HCT116 (cell line): ENCODE measurements around the gene BRSK2. TPM values are rescaled to one million over a fixed set of nuclear protein-coding genes. Genes with fewer than 3 reads are reported as not detected.

ENCODE experiments used
- ATAC-seq: fragments of 200-7000 bp; cut with Tn5 transposase; 2 replicates; pipeline ENCODE4 v1.9.1; 2020; ENCODE audit warnings: mild to moderate bottlenecking, moderate library complexity
- BruUV-seq: library from RNA; stranded (reverse); fragments of 400-500 nt; replicated peaks from 2 replicates; lab custom pipeline; 2021; lab: Mats Ljungman, UMichigan
- CTCF ChIA-PET: fragments of 300-600 bp; sonication (Branson Sonifier 250); formaldehyde crosslinking; loops from one replicate; lab custom pipeline; 2021; ENCODE audit warnings: antibody characterized with exemption; lab: Charles Lee
- POLR2A ChIA-PET: fragments of 300-600, 350-600 bp; sonication (Branson Sonifier 250); formaldehyde crosslinking; loops from one replicate; lab custom pipeline; 2021; ENCODE audit warnings: antibody characterized with exemption; lab: Charles Lee
- RAD21 ChIA-PET, 2 experiments: fragments of 300-600 bp; sonication (Branson Sonifier 250); formaldehyde crosslinking; loops; one replicate each; lab custom pipeline; 2023; ENCODE audit warnings: low total read pairs in 2 of 2; ENCODE audit not compliant: uncharacterized antibody in 2 of 2, unreplicated experiment in 2 of 2, low non-redundant PET in 1 of 2; lab: Charles Lee
- DNase-seq: peaks from one replicate; pipeline ENCODE4 v3.0.0-alpha.2; 2010; ENCODE audit warnings: low read depth, low spot score
- H2AFZ ChIP-seq: fragments of 200-600 bp; shearing (Covaris generic), sonication (generic); 2 replicates; pipeline ENCODE4 v1.6.1; 2017; ENCODE audit warnings: low read depth, mixed run types, mixed read lengths, antibody characterized with exemption, low read length; ENCODE audit not compliant: poor library complexity, severe bottlenecking
- H3K27ac ChIP-seq: 2 replicates; pipeline ENCODE4 v1.5.1; 2012; ENCODE audit warnings: low read depth, low read length
- H3K27me3 ChIP-seq: fragments of 200-600 bp; sonication (generic); 2 replicates; pipeline ENCODE4 v1.6.1; 2016; ENCODE audit warnings: mixed run types, low read length, mixed read lengths; ENCODE audit not compliant: insufficient read depth
- H3K36me3 ChIP-seq, 2 experiments: fragments of 200-500 bp in 1 of 2; fragments of 200-600 bp in 1 of 2; sonication (Bioruptor generic) in 1 of 2; sonication (generic) in 1 of 2; 2 replicates each; pipeline versions ENCODE4 v1.5.1 to v1.6.1; 2014 to 2016; ENCODE audit warnings: low read length in 2 of 2, inconsistent platforms in 1 of 2, mixed read lengths in 1 of 2, mixed run types in 1 of 2; ENCODE audit not compliant: insufficient read depth in 2 of 2, control insufficient read depth in 1 of 2
- H3K4me1 ChIP-seq, 2 experiments: fragments of 200-600 bp in 1 of 2; sonication (generic) in 1 of 2; 2 replicates each; pipeline versions ENCODE4 v1.5.1 to v1.6.1; 2012 to 2017; ENCODE audit warnings: low read length in 2 of 2, inconsistent platforms in 1 of 2, mild to moderate bottlenecking in 1 of 2, mixed read lengths in 1 of 2, mixed run types in 1 of 2, moderate library complexity in 1 of 2; ENCODE audit not compliant: insufficient read depth in 2 of 2, control insufficient read depth in 1 of 2
- H3K4me2 ChIP-seq: fragments of 200-600 bp; sonication (generic); 2 replicates; pipeline ENCODE4 v1.6.1; 2017; ENCODE audit warnings: mixed run types, low read length, mixed read lengths
- H3K4me3 ChIP-seq, 2 experiments: fragments of 200-600 bp in 1 of 2; sonication (generic) in 1 of 2; replicated peaks in 1 of 2; 2 replicates each; pipeline ENCODE4 v1.5.1; 2011 to 2016; ENCODE audit warnings: low read length in 2 of 2, control low read depth in 1 of 2, low read depth in 1 of 2, mild to moderate bottlenecking in 1 of 2, mixed read lengths in 1 of 2, mixed run types in 1 of 2
- H3K79me2 ChIP-seq: fragments of 200-600 bp; sonication (generic); 2 replicates; pipeline ENCODE4 v1.6.1; 2017; ENCODE audit warnings: mild to moderate bottlenecking, mixed run types, low read length, moderate library complexity, mixed read lengths; ENCODE audit not compliant: insufficient read depth
- H3K9ac ChIP-seq: fragments of 200-600 bp; sonication (generic); 2 replicates; pipeline ENCODE4 v1.6.1; 2016; ENCODE audit warnings: low read length, mixed read lengths
- H3K9me2 ChIP-seq: fragments of 200-600 bp; sonication (generic), shearing (Covaris generic); 2 replicates; pipeline ENCODE4 v1.6.1; 2017; ENCODE audit warnings: mixed run types, mild to moderate bottlenecking, moderate library complexity; ENCODE audit not compliant: insufficient read depth
- H3K9me3 ChIP-seq, 2 experiments: fragments of 200-500 bp in 1 of 2; fragments of 200-600 bp in 1 of 2; sonication (Bioruptor generic) in 1 of 2; sonication (generic) in 1 of 2; 2 replicates each; pipeline ENCODE4 v1.6.1; 2014 to 2017; ENCODE audit warnings: low read length in 2 of 2, mixed read lengths in 2 of 2, inconsistent platforms in 1 of 2, low read depth in 1 of 2, mild to moderate bottlenecking in 1 of 2, mixed run types in 1 of 2, moderate library complexity in 1 of 2; ENCODE audit not compliant: control insufficient read depth in 1 of 2, insufficient read depth in 1 of 2
- H4K20me1 ChIP-seq: fragments of 200-600 bp; sonication (generic), shearing (Covaris generic); 2 replicates; pipeline ENCODE4 v1.6.1; 2017; ENCODE audit warnings: mixed run types, mild to moderate bottlenecking, moderate library complexity; ENCODE audit not compliant: insufficient read depth
- CBX3 ChIP-seq: IDR thresholded peaks from 2 replicates; pipeline ENCODE4 v1.6.1; 2012; ENCODE audit warnings: low read depth
- CEBPB ChIP-seq: IDR thresholded peaks from 2 replicates; pipeline ENCODE4 v1.6.1; 2012; ENCODE audit warnings: low read depth
- EGR1 ChIP-seq: IDR thresholded peaks from 2 replicates; pipeline ENCODE4 v1.6.1; 2012; ENCODE audit warnings: low read depth
- EZH2 ChIP-seq: fragments of 200-600 bp; sonication (generic); IDR thresholded peaks from 2 replicates; pipeline ENCODE4 v1.6.1; 2017; ENCODE audit warnings: antibody characterized with exemption, mixed run types
- EZH2phosphoT487 ChIP-seq: fragments of 200-600 bp; IDR thresholded peaks from 2 replicates; pipeline ENCODE4 v1.6.1; 2018; ENCODE audit warnings: antibody characterized with exemption, borderline replicate concordance
- JUND ChIP-seq: IDR thresholded peaks from 2 replicates; pipeline ENCODE4 v1.6.1; 2012
- MAX ChIP-seq: IDR thresholded peaks from 2 replicates; pipeline ENCODE4 v1.6.1; 2012
- POLR2A ChIP-seq: IDR thresholded peaks from 2 replicates; pipeline ENCODE4 v1.7.0; 2011; ENCODE audit warnings: borderline replicate concordance; ENCODE audit not compliant: insufficient read depth, insufficient read length; ENCODE audit errors: extremely low read depth
- POLR2AphosphoS5 ChIP-seq: IDR thresholded peaks from 2 replicates; pipeline ENCODE4 v1.6.1; 2011; ENCODE audit warnings: mild to moderate bottlenecking, low read depth, low read length, moderate library complexity
- RAD21 ChIP-seq: IDR thresholded peaks from 2 replicates; pipeline ENCODE4 v1.6.1; 2012; ENCODE audit warnings: low read depth, mild to moderate bottlenecking
- REST ChIP-seq: IDR thresholded peaks from 2 replicates; pipeline ENCODE4 v1.6.1; 2012; ENCODE audit warnings: low read depth
- SP1 ChIP-seq: IDR thresholded peaks from 2 replicates; pipeline ENCODE4 v1.6.1; 2012; ENCODE audit warnings: low read depth
- SRF ChIP-seq: IDR thresholded peaks from 2 replicates; pipeline ENCODE4 v1.6.1; 2012; ENCODE audit warnings: low read depth
- TCF7L2 ChIP-seq: IDR thresholded peaks from 2 replicates; pipeline ENCODE4 v1.7.0; 2011; ENCODE audit warnings: borderline replicate concordance, inconsistent platforms; ENCODE audit not compliant: insufficient read depth, insufficient read length; ENCODE audit errors: extremely low read depth
- ZBTB33 ChIP-seq: IDR thresholded peaks from 2 replicates; pipeline ENCODE4 v1.6.1; 2011; ENCODE audit warnings: mild to moderate bottlenecking, low read length, moderate library complexity; ENCODE audit not compliant: insufficient replicate concordance; ENCODE audit errors: extremely low read depth
- ZFX ChIP-seq: fragments of 450-650 bp; IDR thresholded peaks from 2 replicates; pipeline ENCODE4 v1.6.1; 2017
- ZNF274 ChIP-seq: fragments of 200-500 bp; sonication (Bioruptor generic); IDR thresholded peaks from 2 replicates; pipeline ENCODE4 v1.6.1; 2014; ENCODE audit warnings: mild to moderate bottlenecking, low read depth, low read length, inconsistent platforms
- intact Hi-C: fragments of 100-400 bp; cut with micrococcal nuclease; formaldehyde crosslinking; loops from 2 replicates; pipeline ENCODE4 v1.10.0; 2022
- total RNA-seq: library from RNA; stranded (reverse); gene quantifications from one replicate; pipeline ENCODE4 v1.2.1, GENCODE V29; 2021; ENCODE audit not compliant: unreplicated experiment

BRSK2 gene
- total RNA-seq, 1 experiment from 2014 or later: 14.0 TPM

GRCh38 chr11:1479006-1479677, 89.4 kb downstream of the BRSK2 start:
- H3K9ac ChIP-seq: no peak overlapping the region
- no peak overlapping the region for H3K27ac ChIP-seq
- DNase-seq (no peak), ATAC-seq (no peak)
- TF ChIP-seq EZH2: no peak
- TF ChIP-seq EGR1: no peak
- TF ChIP-seq ZBTB33: no peak
- TF ChIP-seq EZH2phosphoT487: no peak
- TF ChIP-seq RAD21: no peak
- TF ChIP-seq MAX: no peak
- no peak for TF ChIP-seq SRF
- no peak for TF ChIP-seq SP1
- no peak for TF ChIP-seq ZFX
- no peak for TF ChIP-seq POLR2AphosphoS5
- TF ChIP-seq TCF7L2: no peak
- no peak for TF ChIP-seq POLR2A
- TF ChIP-seq CEBPB: no peak
- no peak for TF ChIP-seq ZNF274
- TF ChIP-seq JUND: no peak
- TF ChIP-seq CBX3: no peak
- TF ChIP-seq REST: no peak
- ChIA-PET RAD21 (no interaction called here), CTCF (no interaction called here), POLR2A (no interaction called here)
- H3K9me2 ChIP-seq: no peaks in the 10 kb centered on the region
- H2AFZ ChIP-seq: no peak overlapping the region
- no peaks in the 10 kb centered on the region for H3K9me3 ChIP-seq
- H4K20me1 ChIP-seq: no peaks in the 10 kb centered on the region
- intact Hi-C loops: no loop called here
- no peaks in the 10 kb centered on the region; the same call in 1 of the 2 replicates for H3K79me2 ChIP-seq
- no peaks in the 10 kb centered on the region for H3K36me3 ChIP-seq
- H3K4me1 ChIP-seq: no peaks in the 10 kb centered on the region
- no peaks in the 10 kb centered on the region for H3K27me3 ChIP-seq
- no peak overlapping the region for H3K4me3 ChIP-seq
- H3K4me2 ChIP-seq: no peak overlapping the region
- BruUV-seq: no TSS peak
